NCI-H345 treated with DMSO at 0.1 percent for 48 hours (cell line): ENCODE measurements around the gene FA2H.
A peak's percentile ranks its signal among the peaks of the same experiment; 100 is the strongest.

Source experiments
- DNase-seq: peaks from one replicate; lab custom pipeline; 2025; ENCODE audit not compliant: unreplicated experiment; lab: John Stamatoyannopoulos, UW

The FA2H gene

DNA sequence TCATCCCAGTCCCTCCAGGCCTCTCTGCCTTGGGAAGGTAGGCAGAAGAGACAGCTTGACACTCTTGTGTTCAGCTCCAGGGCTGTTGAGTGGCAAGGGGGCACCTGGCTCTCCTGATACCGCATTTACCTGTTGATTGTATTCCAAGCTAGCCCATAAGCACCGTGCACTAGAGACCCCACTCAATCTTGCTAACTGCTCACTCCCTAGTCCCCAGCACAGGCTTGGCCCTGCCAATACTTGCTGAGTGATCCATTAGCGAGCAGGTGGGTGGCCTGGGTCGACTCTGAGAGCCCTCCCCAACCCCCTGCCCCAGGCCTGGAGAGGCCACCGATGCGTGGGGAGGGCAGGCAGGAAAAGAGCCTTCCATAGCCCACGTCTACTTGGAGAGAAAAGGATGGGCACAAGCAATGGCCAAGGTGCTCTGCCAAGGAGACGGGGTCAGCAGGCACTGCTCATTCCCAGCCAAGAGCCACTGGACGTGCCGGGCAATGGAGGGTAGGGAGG lies 29.5 kb downstream of the FA2H start:
- no peak for DNase-seq

DNA sequence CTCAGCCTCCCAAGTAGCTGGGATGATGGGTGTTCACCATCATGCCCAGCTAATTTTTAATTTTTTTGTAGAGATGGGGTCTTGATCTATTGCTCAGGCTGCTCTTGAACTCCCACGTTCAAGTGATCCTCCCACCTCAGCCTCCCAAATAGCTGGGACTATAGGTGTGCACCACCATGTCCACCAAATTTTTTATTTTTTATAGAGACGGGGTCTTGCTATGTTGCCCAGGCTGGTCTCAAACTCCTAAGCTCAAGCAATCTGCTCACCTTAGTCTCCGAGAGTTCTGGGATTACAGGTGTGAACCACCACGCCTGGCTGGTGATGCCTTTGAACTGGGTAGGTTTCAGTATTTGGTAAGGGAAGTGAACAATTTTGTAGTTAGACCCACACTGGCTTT lies 30.1 kb downstream of the FA2H start:
- no peak for DNase-seq

DNA sequence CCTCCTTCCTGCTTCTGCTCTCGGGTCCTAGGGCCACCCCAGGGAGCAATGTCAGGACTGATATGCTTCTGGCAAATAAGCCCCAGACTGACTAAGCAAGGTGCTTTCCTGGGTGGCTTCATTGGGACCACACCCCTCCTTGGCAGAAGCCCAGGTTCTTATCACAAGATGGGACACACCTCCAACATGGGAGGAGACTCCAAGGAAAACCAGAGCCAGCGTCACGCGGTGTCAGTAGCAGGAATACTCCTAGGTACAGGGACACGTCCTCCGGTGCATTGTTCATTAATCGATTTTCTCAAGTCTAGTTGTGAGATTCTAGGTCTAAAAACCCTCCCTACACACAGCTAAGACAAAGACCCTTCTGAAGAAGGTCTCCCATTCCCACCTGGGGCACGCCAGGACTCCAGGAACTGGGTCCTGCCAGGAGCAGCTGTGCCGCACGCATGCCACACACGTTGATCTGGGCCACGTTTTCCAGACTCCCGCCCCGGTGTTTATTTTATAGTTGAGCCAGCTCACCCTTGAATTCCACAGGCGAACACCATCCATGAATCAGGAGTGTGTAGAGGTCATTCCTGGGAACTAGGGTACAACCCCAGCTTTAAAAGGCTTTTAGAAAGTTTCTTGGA lies 30.8 kb downstream of the FA2H start:
- DNase-seq, result peak; percentile 17

DNA sequence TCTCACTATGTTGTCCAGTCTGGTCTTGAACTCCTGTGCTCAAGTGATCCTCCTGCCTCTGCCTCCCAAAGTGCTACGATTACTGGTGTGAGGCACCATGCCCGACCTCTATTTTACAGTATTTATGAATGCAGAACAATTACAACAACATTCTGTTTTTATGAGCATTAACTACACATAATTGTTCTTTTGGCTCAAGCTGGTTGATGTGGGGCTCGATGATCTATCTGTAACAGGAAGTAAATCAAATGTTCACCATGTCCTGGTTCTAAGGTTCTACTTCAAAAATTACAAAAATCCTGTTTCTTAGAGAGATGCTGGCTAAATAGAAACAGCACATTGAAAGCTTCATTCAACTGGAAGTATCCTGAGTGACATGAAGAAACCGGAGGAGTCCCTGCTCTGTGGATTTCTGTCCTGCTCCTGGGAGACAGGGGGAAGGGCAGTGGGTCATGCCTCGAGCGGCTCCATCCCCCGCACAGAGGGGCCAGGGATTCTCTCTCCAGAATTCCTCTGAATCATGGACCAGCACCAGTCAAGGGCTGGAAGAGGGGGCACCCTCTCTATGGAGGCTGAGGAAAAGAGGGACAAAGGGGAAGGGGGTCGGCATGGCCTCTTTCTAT lies 31.5 kb downstream of the FA2H start:
- DNase-seq, result no peak

DNA sequence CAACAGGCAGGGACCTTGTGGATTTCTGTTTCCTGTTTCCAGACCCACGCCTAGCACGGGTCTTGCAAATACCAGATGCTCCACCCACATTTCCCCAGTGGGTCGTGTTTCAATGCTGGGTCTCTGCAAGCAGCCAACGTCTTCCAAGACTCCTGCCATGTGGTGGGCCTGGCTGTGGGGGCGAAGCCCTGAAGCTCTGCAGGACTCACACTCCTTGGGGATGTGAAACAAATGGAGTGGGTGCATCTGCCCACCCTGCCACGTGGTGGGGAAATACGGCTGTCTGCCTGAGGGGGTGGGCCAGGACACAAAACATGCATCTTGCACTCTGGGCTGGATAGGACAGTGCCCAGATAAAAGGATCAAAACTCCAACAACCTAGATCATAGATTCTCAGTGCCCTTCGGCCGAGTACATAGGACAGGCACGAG lies 32.6 kb downstream of the FA2H start:
- DNase-seq, result no peak

DNA sequence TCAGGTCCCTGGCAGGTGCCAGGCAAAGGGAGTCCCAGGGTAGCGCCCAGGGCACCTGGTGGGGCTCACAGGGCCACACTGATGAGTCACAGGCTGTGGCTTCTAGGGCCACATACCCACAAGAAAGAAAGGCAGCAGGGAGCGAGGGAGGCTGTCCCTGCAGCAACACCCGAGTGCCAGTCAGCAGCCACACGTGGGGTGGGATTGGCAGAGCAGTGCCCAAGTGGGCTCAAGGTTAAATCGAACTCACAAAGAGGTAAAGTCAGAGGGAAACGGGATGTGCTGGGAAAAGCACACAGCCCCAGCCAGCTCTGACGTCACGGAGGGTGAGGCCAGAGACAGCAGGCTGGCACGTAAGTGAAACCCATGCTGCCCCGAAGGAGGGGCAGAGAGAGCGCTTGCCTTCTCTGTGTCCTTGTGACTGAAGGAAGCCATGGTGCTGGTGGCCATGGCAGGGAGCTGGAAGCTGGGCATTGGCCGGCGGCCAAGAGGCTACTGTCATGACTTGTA lies 33.8 kb downstream of the FA2H start:
- DNase-seq, result no peak

DNA sequence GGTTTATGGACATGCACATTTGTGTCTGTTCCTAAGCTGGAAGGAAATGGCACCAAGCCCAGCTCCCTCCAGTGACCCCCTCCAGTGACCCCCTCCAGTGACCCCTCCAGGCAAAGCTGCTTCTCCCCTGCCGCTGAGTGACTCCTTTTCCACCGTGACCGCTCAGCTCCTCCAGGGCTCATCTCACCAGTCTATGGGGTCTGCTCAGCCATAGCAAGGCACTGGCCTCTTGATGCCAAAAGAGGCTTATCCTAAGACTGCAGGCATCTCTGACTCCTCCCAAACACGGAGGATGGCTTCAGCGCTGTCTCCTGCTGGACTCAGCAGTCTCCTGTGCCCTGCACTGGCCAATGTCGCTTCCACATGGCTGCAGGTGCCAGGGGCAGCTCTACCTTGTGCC lies 35.3 kb downstream of the FA2H start:
- no peak for DNase-seq

DNA sequence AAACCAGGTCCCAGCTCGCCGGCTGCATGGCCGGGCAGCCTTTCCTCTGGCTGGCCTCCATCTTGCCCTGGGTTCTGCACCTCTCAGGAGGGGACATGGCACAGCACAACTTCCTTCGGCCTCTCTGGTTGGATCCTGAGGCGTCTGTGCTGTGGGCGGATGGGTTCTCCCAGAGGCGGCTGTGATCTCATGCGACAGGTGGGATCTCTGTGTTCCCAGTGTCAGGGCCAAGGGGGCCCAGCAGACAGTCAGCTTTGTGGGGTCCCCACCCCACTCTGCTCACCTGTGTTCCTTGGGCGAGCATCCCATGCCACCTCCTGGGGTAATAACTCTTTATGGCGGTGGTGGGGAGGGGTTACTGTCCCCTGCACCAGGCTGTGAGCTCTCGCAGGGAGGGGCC lies 35.8 kb downstream of the FA2H start:
- no peak for DNase-seq

DNA sequence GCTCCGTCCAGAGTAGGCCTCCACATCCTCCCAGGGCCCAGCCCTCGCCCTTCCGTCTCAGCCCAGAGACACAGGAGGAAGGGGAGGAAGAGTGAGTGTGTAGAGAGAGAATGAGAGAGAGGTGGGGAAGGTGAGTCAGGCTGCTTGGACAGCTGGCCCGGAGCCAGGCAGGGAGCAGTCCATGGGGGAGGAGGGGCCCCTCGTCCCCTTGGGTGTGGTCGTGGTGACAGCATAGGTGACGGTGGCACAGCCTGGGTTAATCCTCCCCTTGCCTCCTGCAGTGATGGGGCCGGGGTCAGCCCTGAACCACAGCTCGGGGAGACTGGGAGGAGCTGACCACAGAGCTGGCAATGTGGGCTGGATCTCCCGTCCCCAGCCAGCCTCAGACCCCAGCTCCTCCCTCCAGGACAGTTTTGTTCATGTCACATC lies 36.5 kb downstream of the FA2H start:
- DNase-seq, result no peak

DNA sequence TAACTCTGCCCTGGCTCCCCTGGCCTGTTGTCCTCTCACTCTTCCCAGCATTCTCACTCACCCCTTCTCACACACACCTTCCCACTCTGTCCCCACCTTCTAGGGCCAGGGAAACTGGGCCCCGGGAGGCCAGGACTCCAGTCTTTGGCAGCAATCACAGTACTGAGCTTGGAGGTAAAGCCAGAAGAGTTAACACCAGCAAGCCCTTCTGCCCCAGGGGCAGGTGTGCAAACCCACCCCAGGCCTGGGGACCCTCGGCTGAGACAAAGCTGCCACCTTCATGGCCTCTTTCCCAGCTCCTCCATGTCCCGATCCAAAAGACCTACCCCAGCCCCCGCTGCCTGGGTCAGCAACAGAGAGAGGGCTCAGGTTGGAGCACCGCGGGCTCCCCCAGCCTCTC lies 37.1 kb downstream of the FA2H start:
- DNase-seq, result no peak

DNA sequence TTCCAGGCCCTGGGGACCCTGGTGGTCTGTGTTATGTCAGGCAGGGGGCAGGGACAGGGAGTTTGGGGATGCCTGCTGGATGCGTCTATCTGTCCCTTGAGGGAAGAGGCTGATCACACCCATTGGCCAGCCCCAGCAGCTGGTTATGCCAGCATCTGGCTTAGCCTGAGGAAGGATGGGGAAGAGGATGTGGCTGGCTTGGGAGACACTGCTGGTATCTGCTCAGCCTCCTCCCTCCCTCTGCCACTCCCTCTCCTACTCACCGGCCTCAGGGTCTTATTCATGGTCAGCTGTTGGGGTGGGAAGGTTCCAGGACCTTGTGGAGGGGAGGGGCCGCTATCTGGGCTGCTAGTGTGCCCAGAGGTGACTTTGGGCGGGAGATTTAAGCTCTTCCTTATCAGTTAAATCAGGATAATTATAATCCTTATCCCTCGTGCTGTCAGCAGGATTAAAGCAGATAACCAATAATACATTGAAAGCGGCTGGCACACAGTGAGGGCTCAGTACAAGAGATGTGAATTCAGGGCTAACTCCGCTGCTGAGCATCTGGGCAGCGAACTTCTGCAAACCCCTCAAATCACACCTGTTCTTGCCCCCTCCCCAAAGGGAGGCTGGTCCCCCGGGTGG lies 38.0 kb downstream of the FA2H start:
- DNase-seq, result no peak

DNA sequence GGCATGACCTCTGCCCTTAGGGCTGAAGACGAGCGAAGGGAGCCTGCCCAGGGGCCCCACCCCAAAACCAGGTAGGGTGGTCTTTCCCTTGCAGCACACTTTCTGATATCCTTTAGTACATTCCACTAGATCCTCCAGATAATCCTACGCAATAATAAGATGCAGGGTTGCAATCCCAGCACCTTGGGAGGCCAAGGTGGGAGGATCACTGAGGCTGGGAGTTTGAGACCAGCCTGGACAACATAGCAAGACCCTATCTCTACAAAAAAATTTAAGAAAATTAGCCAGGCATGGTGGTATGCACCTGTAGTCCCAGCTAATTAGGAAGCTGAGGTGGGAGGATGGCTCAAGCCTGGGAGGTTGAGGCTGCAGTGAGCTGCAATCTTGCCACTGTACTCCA lies 39.1 kb downstream of the FA2H start:
- no peak for DNase-seq

DNA sequence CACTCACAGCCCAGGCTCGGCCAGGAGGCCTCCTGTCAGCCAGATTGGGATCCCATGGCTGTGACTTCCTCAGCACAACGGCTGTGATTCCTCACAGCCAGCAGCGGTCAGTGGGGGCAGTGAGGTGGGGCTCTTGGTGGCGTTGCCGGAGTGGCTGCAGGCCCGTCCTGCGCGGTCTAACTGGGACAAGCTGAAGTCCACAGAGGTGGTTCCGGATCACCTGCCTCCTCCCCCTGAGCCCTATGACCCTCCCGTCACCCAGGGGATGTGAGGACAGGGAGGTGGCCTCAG lies 39.5 kb downstream of the FA2H start:
- DNase-seq, result no peak

DNA sequence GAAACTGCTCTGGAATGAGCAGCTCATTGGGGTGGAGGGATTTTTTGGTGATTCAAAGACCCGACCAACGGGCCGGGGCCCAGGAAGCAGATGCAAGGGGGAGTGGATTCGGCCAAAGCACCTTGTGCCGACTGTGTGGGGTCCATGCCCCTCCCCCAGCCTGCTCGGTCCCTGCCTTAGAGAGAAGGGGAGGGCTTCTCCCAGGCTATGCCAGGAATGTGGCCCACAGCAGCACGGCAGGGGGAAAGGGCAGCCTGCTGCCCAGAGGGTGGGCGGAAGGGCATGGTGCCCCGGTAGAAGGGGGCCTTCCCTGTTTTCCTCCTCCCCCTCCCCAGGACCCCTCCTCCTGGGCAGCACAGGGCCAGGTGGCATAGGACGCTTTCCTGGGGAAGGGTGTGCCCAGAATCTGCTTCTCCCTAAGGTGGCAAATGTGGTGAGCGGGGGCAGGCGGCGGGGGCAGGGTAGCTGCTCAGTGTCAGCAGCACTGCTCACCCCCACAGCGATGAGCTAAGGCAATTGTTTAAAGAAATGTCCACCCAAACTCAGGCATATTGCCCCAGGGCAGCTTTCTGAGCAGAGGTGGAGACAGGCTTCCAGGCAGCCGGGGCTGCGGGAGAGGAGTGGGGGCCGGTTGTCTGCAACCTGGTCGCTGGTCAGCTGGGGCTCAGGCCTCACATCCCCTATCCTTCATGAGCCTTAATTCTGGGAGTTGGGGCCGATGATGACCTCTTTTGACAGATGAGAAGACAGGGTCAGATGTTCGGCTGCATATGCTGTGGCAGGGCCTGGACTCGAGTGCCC lies 40.1 kb downstream of the FA2H start:
- no peak for DNase-seq

DNA sequence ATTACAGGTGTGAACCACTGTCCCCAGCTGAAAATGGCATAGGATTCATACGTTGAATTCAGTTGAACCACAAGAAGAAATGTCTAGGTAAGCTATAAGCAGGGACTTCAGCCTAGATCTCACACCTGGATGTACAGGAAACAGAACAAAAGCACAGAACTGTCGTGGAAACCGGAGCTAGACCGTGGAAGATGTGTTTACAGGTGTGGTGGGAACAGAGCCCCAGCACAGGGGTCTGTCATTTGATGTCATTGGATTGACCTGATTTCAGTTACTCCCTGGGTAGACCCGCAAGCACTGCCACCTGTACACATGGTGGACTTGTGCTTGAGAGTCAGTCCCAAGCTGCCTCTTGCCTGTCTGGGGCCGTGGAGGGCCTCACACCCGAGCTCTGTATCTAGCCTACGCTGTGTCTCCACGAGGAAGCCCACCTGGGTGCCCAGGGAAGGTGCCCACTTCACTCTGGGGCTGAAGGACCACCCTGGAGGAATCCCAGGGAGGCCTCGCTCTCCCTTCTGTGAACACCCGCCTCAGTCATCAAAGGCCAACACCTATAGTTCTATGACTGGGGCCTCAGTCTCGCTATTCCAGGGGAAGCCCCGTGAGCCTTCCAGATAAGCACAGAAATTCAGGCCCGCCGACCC lies 41.8 kb downstream of the FA2H start:
- DNase-seq, result no peak

DNA sequence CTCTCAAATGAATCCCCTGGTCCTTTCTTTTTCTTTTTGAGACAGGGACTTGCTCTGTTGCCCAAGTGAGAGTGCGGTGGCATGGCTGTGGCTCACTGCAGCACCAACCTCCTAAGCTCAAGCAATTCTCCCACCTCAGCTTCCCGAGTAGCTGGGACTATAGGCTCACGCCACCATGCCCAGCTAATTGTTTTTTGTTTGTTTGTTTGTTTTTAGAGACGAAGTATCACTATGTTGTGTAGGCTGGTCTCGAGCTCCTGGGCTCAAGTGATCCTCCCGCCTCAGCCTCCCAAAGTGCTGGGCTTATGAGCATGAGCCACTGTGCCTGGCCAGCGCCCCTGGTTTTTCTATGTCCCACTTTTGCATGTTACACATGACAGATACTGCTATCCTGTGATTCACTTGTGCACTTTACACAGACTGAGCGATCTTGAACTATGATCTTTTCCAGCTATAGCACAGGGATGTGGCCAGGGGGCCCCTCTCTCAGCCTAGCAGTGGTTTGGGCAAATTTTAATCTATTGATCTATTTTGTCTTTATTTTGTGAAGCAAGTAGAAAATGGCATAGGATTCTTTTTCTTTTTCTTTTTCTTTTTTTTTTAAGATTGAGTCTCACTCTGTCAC lies 42.7 kb downstream of the FA2H start:
- DNase-seq, result no peak

DNA sequence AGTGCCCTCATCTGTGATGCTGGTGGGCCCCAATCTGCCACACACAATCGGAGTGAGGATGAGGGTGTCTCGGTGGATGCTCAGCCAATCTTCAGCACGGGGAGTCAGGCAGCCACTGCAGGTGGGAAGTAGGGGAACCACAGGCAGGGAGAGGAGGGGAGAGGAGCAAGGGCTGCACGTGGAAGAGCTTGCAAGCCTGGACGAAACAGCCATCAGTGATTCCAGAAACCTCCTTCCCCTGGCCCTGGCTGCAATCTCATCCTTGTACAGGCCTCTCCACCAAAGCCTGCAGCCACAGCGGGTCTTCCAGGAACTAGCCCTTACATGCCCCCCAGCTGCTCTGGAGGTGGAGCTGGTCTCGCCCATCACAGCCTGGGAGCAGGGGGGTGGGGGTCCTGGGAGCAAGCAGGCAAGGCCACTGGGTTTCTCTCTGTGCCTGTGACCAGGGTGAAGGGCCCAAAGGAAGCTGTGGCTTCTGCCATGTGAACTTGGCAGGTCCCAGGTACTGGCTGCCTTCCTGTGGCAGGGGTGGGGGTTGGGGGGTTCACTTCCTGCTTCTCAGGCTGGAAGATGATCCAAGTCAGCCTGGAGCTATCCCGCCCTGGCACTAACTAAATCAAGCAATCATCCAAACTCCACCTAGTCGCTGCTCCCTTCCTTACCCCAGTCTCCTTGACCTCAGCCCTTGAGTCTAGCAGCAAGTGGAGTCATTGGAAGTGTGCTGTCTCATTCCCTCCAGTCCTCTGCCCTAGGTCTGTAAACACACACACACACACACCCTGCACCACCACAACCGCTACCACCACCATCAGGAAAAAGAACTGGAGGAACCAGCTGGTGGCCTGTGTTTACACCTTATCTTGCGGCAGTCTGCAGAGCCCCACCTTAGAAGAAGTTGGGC lies 44.6 kb downstream of the FA2H start:
- no peak for DNase-seq

DNA sequence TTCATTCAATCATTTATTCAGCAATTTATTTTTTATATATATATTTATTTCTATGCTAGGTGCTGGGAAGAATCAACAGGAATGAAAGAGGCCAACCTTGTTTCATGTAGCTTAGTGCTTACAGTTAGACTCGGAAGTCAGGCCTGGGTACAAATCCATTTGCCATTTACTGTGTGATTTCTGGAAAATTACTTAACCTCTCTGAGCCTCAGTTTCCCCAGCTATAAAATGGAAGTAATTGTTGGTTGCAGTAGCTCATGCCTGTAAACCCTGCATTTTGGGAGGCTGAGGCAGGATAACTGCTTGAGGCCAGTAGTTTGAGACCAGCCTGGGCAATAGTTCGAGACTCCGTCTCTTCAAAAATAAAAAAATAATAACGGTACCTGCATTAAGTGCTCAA lies 46.7 kb downstream of the FA2H start:
- DNase-seq, result no peak

DNA sequence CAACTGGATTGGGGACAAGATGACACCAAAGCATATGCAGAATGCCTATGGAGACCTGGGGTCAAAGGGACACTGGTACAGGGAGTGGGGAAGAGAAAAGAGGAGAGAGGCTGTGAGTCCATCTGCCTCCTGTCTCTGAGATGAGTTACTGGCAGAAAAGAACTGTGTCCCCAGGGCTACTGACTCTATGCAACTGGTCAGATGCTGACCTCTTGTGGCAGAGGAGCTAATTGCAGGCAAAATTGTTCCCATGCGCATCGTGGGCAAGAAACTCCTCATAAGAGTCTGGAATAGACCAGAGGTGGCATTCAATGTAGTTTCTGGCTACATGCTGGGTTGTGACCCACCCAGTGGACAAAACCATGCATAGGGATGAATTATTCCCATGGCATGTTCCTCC lies 47.9 kb downstream of the FA2H start:
- DNase-seq, result no peak
